ENCODE measurements around the gene CINP.

DNA sequence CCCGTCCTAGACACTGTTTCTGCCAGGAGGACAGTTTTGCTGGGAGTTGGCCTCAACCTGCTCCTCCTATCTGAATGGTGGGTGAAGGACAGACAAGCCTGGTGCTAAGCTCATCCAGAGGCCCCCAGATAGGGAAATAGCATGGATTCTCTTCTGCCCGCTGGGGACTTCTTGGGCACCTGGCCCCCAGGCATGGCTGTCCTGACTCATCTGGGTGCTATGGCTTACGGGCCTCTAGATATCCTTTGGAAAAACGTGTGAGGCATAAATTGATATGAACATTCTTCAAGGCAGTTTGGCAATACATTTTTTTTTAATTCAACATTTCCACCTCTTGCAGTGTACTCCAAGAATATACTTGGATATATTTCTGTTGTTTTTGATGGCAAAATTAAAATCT lies 8.7 kb upstream of the CINP start:
- TF ChIP-seq, protein P1, sequence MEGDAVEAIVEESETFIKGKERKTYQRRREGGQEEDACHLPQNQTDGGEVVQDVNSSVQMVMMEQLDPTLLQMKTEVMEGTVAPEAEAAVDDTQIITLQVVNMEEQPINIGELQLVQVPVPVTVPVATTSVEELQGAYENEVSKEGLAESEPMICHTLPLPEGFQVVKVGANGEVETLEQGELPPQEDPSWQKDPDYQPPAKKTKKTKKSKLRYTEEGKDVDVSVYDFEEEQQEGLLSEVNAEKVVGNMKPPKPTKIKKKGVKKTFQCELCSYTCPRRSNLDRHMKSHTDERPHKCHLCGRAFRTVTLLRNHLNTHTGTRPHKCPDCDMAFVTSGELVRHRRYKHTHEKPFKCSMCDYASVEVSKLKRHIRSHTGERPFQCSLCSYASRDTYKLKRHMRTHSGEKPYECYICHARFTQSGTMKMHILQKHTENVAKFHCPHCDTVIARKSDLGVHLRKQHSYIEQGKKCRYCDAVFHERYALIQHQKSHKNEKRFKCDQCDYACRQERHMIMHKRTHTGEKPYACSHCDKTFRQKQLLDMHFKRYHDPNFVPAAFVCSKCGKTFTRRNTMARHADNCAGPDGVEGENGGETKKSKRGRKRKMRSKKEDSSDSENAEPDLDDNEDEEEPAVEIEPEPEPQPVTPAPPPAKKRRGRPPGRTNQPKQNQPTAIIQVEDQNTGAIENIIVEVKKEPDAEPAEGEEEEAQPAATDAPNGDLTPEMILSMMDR (IDR thresholded peaks at IDR 0.05; ENCODE audit: borderline replicate concordance, extremely low read depth, low read length, poor library complexity, severe bottlenecking), result no peak
- TF ChIP-seq EZH2 (IDR thresholded peaks at IDR 0.05; ENCODE audit: borderline replicate concordance, low read depth, low read length, severe bottlenecking), result no peak
